SW480 (cell line): ENCODE results near the gene DDX53.

Source experiments
- DNase-seq: peaks from one replicate; pipeline ENCODE4 v3.0.0-alpha.2; 2016; ENCODE audit warnings: low spot score

The DDX53 gene

GRCh38 chrX:22999696-23000223 lies at the start of gene DDX53:
TSS of gene DDX53 (plus strand) at chrX:22999960. CDS start at chrX:23000058, 98 bp downstream.
- no peak for DNase-seq

- peak; percentile 7 for DNase-seq
Measured at GRCh38 chrX:22950269-22951266, 49.2 kb upstream of the DDX53 start.

- DNase-seq: no peak
Measured at GRCh38 chrX:22952010-22952409, 47.8 kb upstream of the DDX53 start.

- DNase-seq: no peak
Measured at GRCh38 chrX:22958250-22958649, 41.5 kb upstream of the DDX53 start.

GRCh38 chrX:22959204-22959920 lies 40.4 kb upstream of the DDX53 start:
- DNase-seq: no peak

GRCh38 chrX:22963196-22963595 lies 36.6 kb upstream of the DDX53 start:
- no peak for DNase-seq

GRCh38 chrX:22968494-22968893 lies 31.3 kb upstream of the DDX53 start:
- DNase-seq: no peak

GRCh38 chrX:22969411-22969810 lies 30.3 kb upstream of the DDX53 start:
- no peak for DNase-seq

- DNase-seq: no peak
Measured at GRCh38 chrX:22970861-22971260, 28.9 kb upstream of the DDX53 start.

GRCh38 chrX:22974616-22975015 lies 25.1 kb upstream of the DDX53 start:
- DNase-seq: no peak

GRCh38 chrX:22975786-22976185 lies 24.0 kb upstream of the DDX53 start:
- no peak for DNase-seq

- no peak for DNase-seq
Measured at GRCh38 chrX:22985958-22986357, 13.8 kb upstream of the DDX53 start.

GRCh38 chrX:22987452-22987851 lies 12.3 kb upstream of the DDX53 start:
- no peak for DNase-seq

- DNase-seq: no peak
Measured at GRCh38 chrX:23003116-23003515, 3.4 kb downstream of the DDX53 start.

GRCh38 chrX:23008431-23009099 lies 8.8 kb downstream of the DDX53 start:
- DNase-seq: peak; percentile 21

- no peak for DNase-seq
Measured at GRCh38 chrX:23012162-23012561, 12.4 kb downstream of the DDX53 start.

GRCh38 chrX:23012636-23013035 lies 12.9 kb downstream of the DDX53 start:
- no peak for DNase-seq

- no peak for DNase-seq
Measured at GRCh38 chrX:23013366-23013765, 13.6 kb downstream of the DDX53 start.

- no peak for DNase-seq
Measured at GRCh38 chrX:23031600-23031999, 31.8 kb downstream of the DDX53 start.

- DNase-seq: no peak
Measured at GRCh38 chrX:23035493-23035892, 35.7 kb downstream of the DDX53 start.

- no peak for DNase-seq
Measured at GRCh38 chrX:23046443-23046842, 46.7 kb downstream of the DDX53 start.
